ENCODE measurements around the gene ASPSCR1. TPM values are rescaled to one million over a fixed set of nuclear protein-coding genes. Genes with fewer than 3 reads are reported as not detected.
A peak's percentile ranks its signal among the peaks of the same experiment; 100 is the strongest.

Gene ASPSCR1
- total and polyA plus RNA-seq, 2 of the 13 experiments (the other 11 are each of a cell fraction or from before 2014, with no cell fraction given), result 274 to 314 TPM

- no peak for TF ChIP-seq SMARCE1 (IDR thresholded peaks at IDR 0.05; ENCODE audit: borderline replicate concordance)
- no peak for TF ChIP-seq GRHL1 (CRISPR knock-in tag; conservative IDR thresholded peaks at IDR 0.05)
- TF ChIP-seq PHB2 (IDR thresholded peaks at IDR 0.05; ENCODE audit: partially characterized antibody), result no peak
- TF ChIP-seq HNRNPL (IDR thresholded peaks at IDR 0.05; ENCODE audit: low read depth, low read length), result no peak
- peak; percentile 93 for TF ChIP-seq NR0B2 (CRISPR knock-in tag; IDR thresholded peaks at IDR 0.05)
- TF ChIP-seq SIN3B (IDR thresholded peaks at IDR 0.05; ENCODE audit: low read length), result no peak
- peak; percentile 100 for TF ChIP-seq ZNF343 (CRISPR knock-in tag; IDR thresholded peaks at IDR 0.05)
- TF ChIP-seq ZNF83 (CRISPR knock-in tag; IDR thresholded peaks at IDR 0.05; ENCODE audit: borderline replicate concordance), result no peak
- no peak for TF ChIP-seq ZNF646 (CRISPR knock-in tag; IDR thresholded peaks at IDR 0.05)
- no peak for TF ChIP-seq MYNN (CRISPR knock-in tag; IDR thresholded peaks at IDR 0.05; ENCODE audit: low read depth)
- no peak; the same call in 1 of the 2 replicates for TF ChIP-seq GFI1 (CRISPR knock-in tag; IDR thresholded peaks at IDR 0.05; ENCODE audit: borderline replicate concordance)
- no peak; the same call in 1 of the 2 replicates for TF ChIP-seq ZFP41 (CRISPR knock-in tag; IDR thresholded peaks at IDR 0.05; ENCODE audit: borderline replicate concordance)
- no peak for TF ChIP-seq IRF1 (CRISPR knock-in tag; IDR thresholded peaks at IDR 0.05; ENCODE audit: low read depth)
- TF ChIP-seq SP4 (CRISPR knock-in tag; IDR thresholded peaks at IDR 0.05), result peak; percentile 99
- peak; percentile 26 for TF ChIP-seq FOSL2 (CRISPR knock-in tag; IDR thresholded peaks at IDR 0.05)
- TF ChIP-seq GMEB2 (CRISPR knock-in tag; IDR thresholded peaks at IDR 0.05; ENCODE audit: low read depth), result peak; percentile 92
- no peak for TF ChIP-seq ZNF570 (CRISPR knock-in tag; IDR thresholded peaks at IDR 0.05; ENCODE audit: borderline replicate concordance)
- TF ChIP-seq SRF (IDR thresholded peaks at IDR 0.05; ENCODE audit: low read depth, low read length), result no peak
- no peak for TF ChIP-seq GLI4 (CRISPR knock-in tag; IDR thresholded peaks at IDR 0.05; ENCODE audit: borderline replicate concordance)
These were observed at the start of gene ASPSCR1 (continued) for GRCh38 chr17:81977211-81977808.
